Stimulated activated memory B cell treated with anti-CD40 and anti-IgM and Interleukin-4, amounts not matched to agents 10 μg/mL and 1 μg/mL and 100 μg/mL, for 72 hours (primary cell): ENCODE data around the gene AFTPH.
A peak's percentile ranks its signal among the peaks of the same experiment; 100 is the strongest.

Experiments
- ATAC-seq: fragments of 150-1000 bp; cut with Tn5 transposase; 2 replicates; pipeline ENCODE4 v1.10.0; 2021
- H3K27ac Mint-ChIP-seq: one replicate; pipeline ENCODE4 v1.8.0; 2022; ENCODE audit warnings: mild to moderate bottlenecking, mixed read lengths
- H3K27me3 Mint-ChIP-seq: one replicate; pipeline ENCODE4 v1.8.0; 2022; ENCODE audit warnings: mixed read lengths
- H3K36me3 Mint-ChIP-seq: one replicate; pipeline ENCODE4 v1.8.0; 2022; ENCODE audit warnings: mixed read lengths
- H3K4me1 Mint-ChIP-seq: one replicate; pipeline ENCODE4 v1.8.0; 2022; ENCODE audit warnings: mixed read lengths
- H3K4me3 Mint-ChIP-seq: one replicate; pipeline ENCODE4 v1.8.0; 2022; ENCODE audit warnings: mild to moderate bottlenecking, moderate library complexity, mixed read lengths
- H3K9me3 Mint-ChIP-seq: one replicate; pipeline ENCODE4 v1.8.0; 2022; ENCODE audit warnings: mixed read lengths

Gene AFTPH

GRCh38 chr2:64542071-64543007 lies 18.2 kb downstream of the AFTPH start:
- no peak for ATAC-seq
- no peaks in the 10 kb centered on the region for H3K9me3 Mint-ChIP-seq
- H3K4me3 Mint-ChIP-seq = no peak overlapping the region
- no peaks in the 10 kb centered on the region for H3K27me3 Mint-ChIP-seq
- H3K4me1 Mint-ChIP-seq = peaks cover 46% of the 10 kb centered on the region
- no peaks in the 10 kb centered on the region for H3K36me3 Mint-ChIP-seq
- no peak overlapping the region for H3K27ac Mint-ChIP-seq

GRCh38 chr2:64543008-64543697 lies 19.0 kb downstream of the AFTPH start:
- Mint-ChIP-seq H3K27ac (peak overlapping the region; percentile 18), H3K36me3 (no peaks in the 10 kb centered on the region)
- ATAC-seq = no peak

GRCh38 chr2:64548761-64549160 lies 24.6 kb downstream of the AFTPH start:
- Mint-ChIP-seq H3K9me3 (no peaks in the 10 kb centered on the region), H3K27me3 (no peaks in the 10 kb centered on the region), H3K4me3 (no peak overlapping the region), H3K36me3 (peaks cover 21% of the 10 kb centered on the region), H3K27ac (no peak overlapping the region), H3K4me1 (peaks cover 32% of the 10 kb centered on the region)
- no peak for ATAC-seq

More at GRCh38 chr2:64543008-64543697, 19.0 kb downstream of the AFTPH start:
- H3K9me3 Mint-ChIP-seq = no peaks in the 10 kb centered on the region
- H3K4me3 Mint-ChIP-seq = no peak overlapping the region
- no peaks in the 10 kb centered on the region for H3K27me3 Mint-ChIP-seq
- peaks cover 46% of the 10 kb centered on the region for H3K4me1 Mint-ChIP-seq

GRCh38 chr2:64550042-64550441 lies 25.9 kb downstream of the AFTPH start:
- Mint-ChIP-seq H3K9me3 (no peaks in the 10 kb centered on the region), H3K27me3 (no peaks in the 10 kb centered on the region), H3K4me3 (no peak overlapping the region), H3K27ac (no peak overlapping the region), H3K36me3 (peaks cover 21% of the 10 kb centered on the region), H3K4me1 (peaks cover 25% of the 10 kb centered on the region)
- no peak for ATAC-seq

- Mint-ChIP-seq H3K4me1 (peaks cover 33% of the 10 kb centered on the region), H3K36me3 (peaks cover 26% of the 10 kb centered on the region), H3K9me3 (no peaks in the 10 kb centered on the region), H3K4me3 (no peak overlapping the region), H3K27ac (peak overlapping the region; percentile 25), H3K27me3 (no peaks in the 10 kb centered on the region)
- ATAC-seq = no peak
These were observed 27.7 kb downstream of the AFTPH start for GRCh38 chr2:64551851-64552250.

- Mint-ChIP-seq H3K4me1 (peaks cover 28% of the 10 kb centered on the region), H3K27ac (no peak overlapping the region), H3K27me3 (no peaks in the 10 kb centered on the region), H3K9me3 (no peaks in the 10 kb centered on the region), H3K36me3 (peaks cover 36% of the 10 kb centered on the region), H3K4me3 (no peak overlapping the region)
- ATAC-seq = no peak
These were observed 30.0 kb downstream of the AFTPH start for GRCh38 chr2:64554117-64554516.

- Mint-ChIP-seq H3K9me3 (no peaks in the 10 kb centered on the region), H3K36me3 (peaks cover 23% of the 10 kb centered on the region), H3K27ac (peak overlapping the region; percentile 48), H3K4me1 (peaks cover 27% of the 10 kb centered on the region), H3K4me3 (no peak overlapping the region), H3K27me3 (no peaks in the 10 kb centered on the region)
- no peak for ATAC-seq
These were observed 34.4 kb downstream of the AFTPH start for GRCh38 chr2:64558445-64559081.

GRCh38 chr2:64562148-64562784 lies 38.1 kb downstream of the AFTPH start:
- H3K9me3 Mint-ChIP-seq = no peaks in the 10 kb centered on the region
- peaks cover 31% of the 10 kb centered on the region for H3K4me1 Mint-ChIP-seq
- no peak overlapping the region for H3K4me3 Mint-ChIP-seq
- no peak for ATAC-seq
- no peaks in the 10 kb centered on the region for H3K27me3 Mint-ChIP-seq
- H3K36me3 Mint-ChIP-seq = peaks cover 24% of the 10 kb centered on the region
- H3K27ac Mint-ChIP-seq = no peak overlapping the region

GRCh38 chr2:64563436-64563938 lies 39.4 kb downstream of the AFTPH start:
- Mint-ChIP-seq H3K27me3 (no peaks in the 10 kb centered on the region), H3K9me3 (no peaks in the 10 kb centered on the region), H3K27ac (no peak overlapping the region), H3K4me1 (peaks cover 37% of the 10 kb centered on the region), H3K4me3 (no peak overlapping the region), H3K36me3 (peaks cover 27% of the 10 kb centered on the region)
- ATAC-seq = no peak

- Mint-ChIP-seq H3K27me3 (no peaks in the 10 kb centered on the region), H3K4me1 (peaks cover 30% of the 10 kb centered on the region), H3K9me3 (no peaks in the 10 kb centered on the region), H3K36me3 (peaks cover 13% of the 10 kb centered on the region), H3K27ac (peak overlapping the region; percentile 57), H3K4me3 (no peak overlapping the region)
- no peak for ATAC-seq
These were observed 42.0 kb downstream of the AFTPH start for GRCh38 chr2:64565949-64566710.

GRCh38 chr2:64567473-64567872 lies 43.3 kb downstream of the AFTPH start:
- Mint-ChIP-seq H3K9me3 (no peaks in the 10 kb centered on the region), H3K36me3 (peaks cover 18% of the 10 kb centered on the region), H3K4me1 (peaks cover 21% of the 10 kb centered on the region), H3K27ac (no peak overlapping the region), H3K27me3 (no peaks in the 10 kb centered on the region), H3K4me3 (no peak overlapping the region)
- no peak for ATAC-seq

- Mint-ChIP-seq H3K27ac (no peak overlapping the region), H3K4me1 (peaks cover 18% of the 10 kb centered on the region), H3K36me3 (peaks cover 20% of the 10 kb centered on the region), H3K9me3 (no peaks in the 10 kb centered on the region), H3K4me3 (no peak overlapping the region), H3K27me3 (no peaks in the 10 kb centered on the region)
- ATAC-seq = no peak
These were observed 44.7 kb downstream of the AFTPH start for GRCh38 chr2:64568836-64569235.

- Mint-ChIP-seq H3K27ac (no peak overlapping the region), H3K4me1 (no peaks in the 10 kb centered on the region), H3K9me3 (no peaks in the 10 kb centered on the region), H3K36me3 (peaks cover 29% of the 10 kb centered on the region), H3K27me3 (no peaks in the 10 kb centered on the region), H3K4me3 (no peak overlapping the region)
- no peak for ATAC-seq
These were observed 50.7 kb downstream of the AFTPH start for GRCh38 chr2:64574871-64575270.

- H3K4me3 Mint-ChIP-seq = no peak overlapping the region
- ATAC-seq = no peak
- H3K27ac Mint-ChIP-seq = no peak overlapping the region
- no peaks in the 10 kb centered on the region for H3K9me3 Mint-ChIP-seq
- peaks cover 13% of the 10 kb centered on the region for H3K4me1 Mint-ChIP-seq
- H3K36me3 Mint-ChIP-seq = peaks cover 17% of the 10 kb centered on the region
- no peaks in the 10 kb centered on the region for H3K27me3 Mint-ChIP-seq
These were observed 56.9 kb downstream of the AFTPH start for GRCh38 chr2:64581018-64581417.
